ENCODE results near the gene CIRBP.
"Not testable (repeated sequence)": the region's sequence is repeated elsewhere in the genome, so short reads cannot be mapped to it uniquely, and the experiment has no call there.

Gene CIRBP

GRCh38 chr19:1293782-1294604 is 24.9 kb downstream of the CIRBP start:
- no peak for ATAC-seq

- ATAC-seq: no peak
These were observed 25.6 kb downstream of the CIRBP start for GRCh38 chr19:1294688-1295087.

- ATAC-seq: no peak
These were observed 26.3 kb downstream of the CIRBP start for GRCh38 chr19:1295169-1296012.

- ATAC-seq: no peak
These were observed 26.9 kb downstream of the CIRBP start for GRCh38 chr19:1296078-1296477.

GRCh38 chr19:1296575-1297271 is 27.6 kb downstream of the CIRBP start:
- ATAC-seq: no peak

GRCh38 chr19:1298235-1298634 is 29.1 kb downstream of the CIRBP start:
- ATAC-seq: no peak

GRCh38 chr19:1299801-1300200 is 30.7 kb downstream of the CIRBP start:
- no peak for ATAC-seq

- no peak for ATAC-seq
These were observed 31.8 kb downstream of the CIRBP start for GRCh38 chr19:1300744-1301490.

- ATAC-seq: no peak
These were observed 33.6 kb downstream of the CIRBP start for GRCh38 chr19:1302533-1303239.

GRCh38 chr19:1304197-1304924 is 35.2 kb downstream of the CIRBP start:
- ATAC-seq: no peak

- ATAC-seq: not testable (repeated sequence)
These were observed 36.2 kb downstream of the CIRBP start for GRCh38 chr19:1305354-1305753.

GRCh38 chr19:1307320-1307719 is 38.2 kb downstream of the CIRBP start:
- ATAC-seq: no peak

- ATAC-seq: no peak
These were observed 38.7 kb downstream of the CIRBP start for GRCh38 chr19:1307755-1308303.

GRCh38 chr19:1308718-1309117 is 39.6 kb downstream of the CIRBP start:
- ATAC-seq: no peak

- ATAC-seq: no peak
These were observed 41.1 kb downstream of the CIRBP start for GRCh38 chr19:1309977-1310852.

GRCh38 chr19:1310853-1311180 is 41.7 kb downstream of the CIRBP start:
- ATAC-seq: no peak

GRCh38 chr19:1311543-1312091 is 42.5 kb downstream of the CIRBP start:
- ATAC-seq: no peak

- no peak for ATAC-seq
These were observed 43.9 kb downstream of the CIRBP start for GRCh38 chr19:1312767-1313694.
